Stomach (tissue), 4 donors: Measurements from ENCODE around the gene AFF1.
A peak's percentile ranks its signal among the peaks of the same experiment; 100 is the strongest.

Source experiments
- CTCF ChIP-seq, 7 experiments: fragments of 450-650 bp in 4 of 7; fragments of 200-600 bp in 3 of 7; sonication (generic) in 3 of 7; IDR thresholded peaks; one replicate each; pipeline ENCODE4 v1.5.1; 2016 to 2019; ENCODE audit warnings: antibody characterized with exemption in 7 of 7, control low read depth in 2 of 7, mild to moderate bottlenecking in 1 of 7
- EP300 ChIP-seq: sonication (generic); formaldehyde crosslinking; IDR thresholded peaks from one replicate; pipeline ENCODE4 v1.6.1; 2017; ENCODE audit warnings: antibody characterized with exemption
- POLR2A ChIP-seq, 4 donors: fragments of 450-650 bp; IDR thresholded peaks; one replicate each; pipeline ENCODE4 v1.6.1; 2016; ENCODE audit warnings: antibody characterized with exemption in 4 of 4, control low read depth in 2 of 4, mild to moderate bottlenecking in 1 of 4, moderate library complexity in 1 of 4
- POLR2AphosphoS5 ChIP-seq, 3 donors: sonication (generic); formaldehyde crosslinking; IDR thresholded peaks; one replicate each; pipeline ENCODE4 v1.6.1; 2016; ENCODE audit warnings: antibody characterized with exemption in 3 of 3

- TF ChIP-seq CTCF (IDR thresholded peaks at IDR 0.05): no peak
- no peak for TF ChIP-seq POLR2A (IDR thresholded peaks at IDR 0.05)
- no peak for TF ChIP-seq EP300
- peak in 2 of 3 donors; percentile 26 to 47 for TF ChIP-seq POLR2AphosphoS5 (IDR thresholded peaks at IDR 0.05)
Measured at GRCh38 chr4:87108142-87108546, 173.3 kb downstream of the AFF1 start.
